ENCODE measurements around the gene TMEM212.

GRCh38 chr3:171904829-171905228 is 61.7 kb downstream of the TMEM212 start:
- TF ChIP-seq SPI1 (IDR thresholded peaks at IDR 0.05; ENCODE audit: borderline replicate concordance, low read depth): no peak
- TF ChIP-seq, protein P1, sequence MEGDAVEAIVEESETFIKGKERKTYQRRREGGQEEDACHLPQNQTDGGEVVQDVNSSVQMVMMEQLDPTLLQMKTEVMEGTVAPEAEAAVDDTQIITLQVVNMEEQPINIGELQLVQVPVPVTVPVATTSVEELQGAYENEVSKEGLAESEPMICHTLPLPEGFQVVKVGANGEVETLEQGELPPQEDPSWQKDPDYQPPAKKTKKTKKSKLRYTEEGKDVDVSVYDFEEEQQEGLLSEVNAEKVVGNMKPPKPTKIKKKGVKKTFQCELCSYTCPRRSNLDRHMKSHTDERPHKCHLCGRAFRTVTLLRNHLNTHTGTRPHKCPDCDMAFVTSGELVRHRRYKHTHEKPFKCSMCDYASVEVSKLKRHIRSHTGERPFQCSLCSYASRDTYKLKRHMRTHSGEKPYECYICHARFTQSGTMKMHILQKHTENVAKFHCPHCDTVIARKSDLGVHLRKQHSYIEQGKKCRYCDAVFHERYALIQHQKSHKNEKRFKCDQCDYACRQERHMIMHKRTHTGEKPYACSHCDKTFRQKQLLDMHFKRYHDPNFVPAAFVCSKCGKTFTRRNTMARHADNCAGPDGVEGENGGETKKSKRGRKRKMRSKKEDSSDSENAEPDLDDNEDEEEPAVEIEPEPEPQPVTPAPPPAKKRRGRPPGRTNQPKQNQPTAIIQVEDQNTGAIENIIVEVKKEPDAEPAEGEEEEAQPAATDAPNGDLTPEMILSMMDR (IDR thresholded peaks at IDR 0.05; ENCODE audit: insufficient read depth, low read length): no peak
- TF ChIP-seq POLR2AphosphoS5 (IDR thresholded peaks at IDR 0.05; ENCODE audit: low read depth): no peak
- no peak for TF ChIP-seq GABPA (IDR thresholded peaks at IDR 0.05; ENCODE audit: low read depth)
